Endothelial cell of umbilical vein (primary cell): ENCODE results near the gene FMNL3. TPM values are rescaled to one million over a fixed set of nuclear protein-coding genes. Genes with fewer than 3 reads are reported as not detected.
A peak's percentile ranks its signal among the peaks of the same experiment; 100 is the strongest.

Source experiments
- BruUV-seq: library from RNA; stranded (reverse); fragments of 400-500 nt; replicated peaks from 2 replicates; lab custom pipeline; 2021; lab: Mats Ljungman, UMichigan
- CTCF ChIA-PET: fragments of 300-600, 350-600 bp; sonication (Branson Sonifier 250); formaldehyde crosslinking; loops from one replicate; lab custom pipeline; 2021; ENCODE audit warnings: antibody characterized with exemption, inconsistent platforms; lab: Charles Lee
- POLR2A ChIA-PET: fragments of 300-600, 350-600 bp; sonication (Branson Sonifier 250); formaldehyde crosslinking; loops from one replicate; lab custom pipeline; 2021; ENCODE audit warnings: antibody characterized with exemption, inconsistent platforms; lab: Charles Lee
- DNase-seq: peaks from one replicate; pipeline ENCODE4 v3.0.0-alpha.2; 2011; ENCODE audit warnings: low read depth, low spot score
- FAIRE-seq: peaks from 2 replicates; lab custom pipeline; 2011; peaks lifted over from hg19 to GRCh38; lab: Jason Lieb, UNC
- H2AFZ ChIP-seq: 2 replicates; pipeline ENCODE4 v1.6.0; 2012; ENCODE audit warnings: low read depth, low read length, control low read depth, inconsistent platforms
- H3K27ac ChIP-seq: 2 replicates; pipeline ENCODE4 v1.5.1; 2011; ENCODE audit warnings: low read depth, mild to moderate bottlenecking, control low read depth, low read length, moderate library complexity; ENCODE audit not compliant: insufficient read depth
- H3K27me3 ChIP-seq, 2 experiments: 2 replicates each; pipeline versions ENCODE4 v1.6.0 to v1.6.1; 2011; ENCODE audit warnings: low read length in 2 of 2, mixed read lengths in 1 of 2; ENCODE audit not compliant: control insufficient read depth in 2 of 2, insufficient read depth in 2 of 2
- H3K36me3 ChIP-seq, 2 experiments: 2 replicates in 1 of 2; 3 replicates in 1 of 2; pipeline ENCODE4 v1.5.1; 2011; ENCODE audit warnings: low read length in 2 of 2, mild to moderate bottlenecking in 1 of 2, moderate library complexity in 1 of 2; ENCODE audit not compliant: control insufficient read depth in 2 of 2, insufficient read depth in 2 of 2; ENCODE audit errors: extremely low read depth in 1 of 2
- H3K4me1 ChIP-seq: 3 replicates; pipeline ENCODE4 v1.5.1; 2011; ENCODE audit warnings: mild to moderate bottlenecking, low read length; ENCODE audit not compliant: control insufficient read depth, insufficient read depth; ENCODE audit errors: extremely low read depth
- H3K4me2 ChIP-seq: 2 replicates; pipeline ENCODE4 v1.6.1; 2011; ENCODE audit warnings: low read length, control low read depth, mixed read lengths; ENCODE audit not compliant: insufficient read depth
- H3K4me3 ChIP-seq, 3 experiments: fragments of 200-600 bp in 1 of 3; sonication (generic), shearing (Covaris generic) in 1 of 3; replicated peaks in 1 of 3; 2 replicates each; pipeline ENCODE4 v1.5.1; 2011 to 2016; ENCODE audit warnings: control low read depth in 3 of 3, low read length in 3 of 3, mild to moderate bottlenecking in 2 of 3, inconsistent platforms in 1 of 3, low read depth in 1 of 3, moderate library complexity in 1 of 3; ENCODE audit not compliant: insufficient read depth in 1 of 3
- H3K79me2 ChIP-seq: 2 replicates; pipeline ENCODE4 v1.6.0; 2012; ENCODE audit warnings: low read length, inconsistent platforms; ENCODE audit not compliant: control insufficient read depth, insufficient read depth
- H3K9ac ChIP-seq: replicated peaks from 2 replicates; pipeline ENCODE3; 2011; ENCODE audit warnings: low read length, control low read depth; ENCODE audit not compliant: insufficient read depth; ENCODE audit errors: extremely low read depth
- H3K9me1 ChIP-seq: replicated peaks from 3 replicates; pipeline ENCODE4 v1.6.0; 2011; ENCODE audit warnings: mild to moderate bottlenecking, low read length; ENCODE audit not compliant: control insufficient read depth, insufficient read depth; ENCODE audit errors: extremely low read depth
- H3K9me3 ChIP-seq: replicated peaks from 2 replicates; pipeline ENCODE4 v1.5.1; 2012; ENCODE audit warnings: low read length, inconsistent platforms; ENCODE audit not compliant: control insufficient read depth, insufficient read depth
- H4K20me1 ChIP-seq: replicated peaks from 2 replicates; pipeline ENCODE3; 2011; ENCODE audit warnings: mild to moderate bottlenecking, low read length; ENCODE audit not compliant: control insufficient read depth, insufficient read depth; ENCODE audit errors: extremely low read depth
- MYC ChIP-seq: IDR thresholded peaks from one replicate; pipeline ENCODE4 v1.6.1; 2011; ENCODE audit warnings: mild to moderate bottlenecking, low read depth, low read length
- POLR2A ChIP-seq: IDR thresholded peaks from 2 replicates; pipeline ENCODE4 v1.6.1; 2012; ENCODE audit warnings: low read depth, mild to moderate bottlenecking, control low read depth, low read length
- dilution Hi-C: fragments of 300-500 bp; cut with MboI; formaldehyde crosslinking; loops from one replicate; pipeline ENCODE4 v1.15.0; 2019; ENCODE audit warnings: low sequenced_read_pairs; ENCODE audit not compliant: extremely low pct_ligation_motif_present
- intact Hi-C: fragments of 100-400 bp; cut with micrococcal nuclease; formaldehyde crosslinking; loops from one replicate; pipeline ENCODE4 v1.10.0; 2022
- polyA plus RNA-seq, 4 experiments: library from polyadenylated mRNA; depleted of rRNA in 3 of 4; stranded (reverse) in 3 of 4; unstranded in 1 of 4; fragments of >200 nt; gene quantifications; 2 replicates each; pipeline versions ENCODE4 v1.2.1 to v1.2.3, GENCODE V29; 2011 to 2012; ENCODE audit warnings: missing spikeins in 1 of 4
- total RNA-seq: library from RNA; stranded (reverse); gene quantifications from 2 replicates; pipeline ENCODE4 v1.2.3, GENCODE V29; 2021
- TF ChIP-seq, protein P1 (sequence below): IDR thresholded peaks from 2 replicates; pipeline ENCODE4 v1.6.1; 2011; ENCODE audit not compliant: insufficient read depth, insufficient read length

FMNL3 gene
- total and polyA plus RNA-seq, 2 donors (not counting 3 experiments of a cell fraction or from before 2014, with no cell fraction given), result 35.1 to 93.3 TPM

DNA sequence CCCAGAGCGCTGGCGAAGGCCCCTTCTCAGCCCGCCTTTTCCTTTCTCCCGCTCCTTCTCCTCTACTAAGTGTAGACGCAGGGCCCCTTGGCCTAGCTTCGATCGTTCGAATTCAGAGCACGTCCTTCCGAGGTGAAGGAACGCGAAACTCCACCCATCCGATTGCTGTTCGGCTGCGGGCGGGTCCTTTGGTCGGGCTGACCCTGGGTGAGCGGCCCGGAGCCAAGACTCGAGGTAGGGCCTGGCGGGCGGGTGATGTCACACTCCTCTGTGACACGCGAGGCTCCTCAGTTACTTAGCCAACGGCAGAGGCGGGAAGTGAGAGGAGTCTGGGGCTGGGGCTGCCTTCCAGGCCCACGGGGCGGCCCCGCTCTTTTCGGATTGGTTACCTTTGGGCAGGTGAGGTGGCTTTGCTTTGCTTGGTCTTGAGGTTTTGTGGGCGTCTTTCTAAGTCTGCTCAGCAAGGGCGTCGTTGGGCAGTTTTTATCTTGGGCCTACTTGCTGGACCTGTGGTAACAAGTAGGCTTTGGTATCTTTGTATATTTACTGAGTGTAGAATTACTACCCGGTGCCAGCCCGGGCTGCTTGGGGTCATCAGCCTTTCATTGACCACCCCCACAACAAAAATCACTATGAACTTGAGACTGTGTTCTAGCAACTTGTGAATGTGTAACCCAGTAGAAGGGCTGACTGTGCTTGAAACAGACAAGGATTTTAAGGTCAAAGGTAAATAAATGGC is 34.8 kb upstream of the FMNL3 start:
- peak; percentile 84 for DNase-seq
- H3K4me2 ChIP-seq, result peak overlapping the region; percentile 98
- no peaks in the 10 kb centered on the region for H3K36me3 ChIP-seq
- peak overlapping the region; percentile 4 to 95 (median 56) for H3K4me3 ChIP-seq
- POLR2A ChIA-PET, result interaction anchor here (0.7 to 1.7 kb wide), 21 partner anchors 9 to 375 kb away, joined by 3 to 13 read pairs (median 5); partner anchors contain the start of genes BCDIN3D, NCKAP5L and SPATS2
- intact Hi-C loops (loop anchor here (1.0 to 10.0 kb wide), 6 partner anchors 8 to 397 kb away; partner anchors contain the start of genes DNAJC22 and FMNL3), dilution Hi-C loops (no loop called here)
- H3K9me3 ChIP-seq, result no peaks in the 10 kb centered on the region
- H4K20me1 ChIP-seq, result peaks cover 17% of the 10 kb centered on the region
- H3K27ac ChIP-seq, result peak overlapping the region; percentile 78
- H3K9ac ChIP-seq, result peak overlapping the region; percentile 87
- TF ChIP-seq, protein P1, sequence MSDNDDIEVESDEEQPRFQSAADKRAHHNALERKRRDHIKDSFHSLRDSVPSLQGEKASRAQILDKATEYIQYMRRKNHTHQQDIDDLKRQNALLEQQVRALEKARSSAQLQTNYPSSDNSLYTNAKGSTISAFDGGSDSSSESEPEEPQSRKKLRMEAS, result no peak
- TF ChIP-seq POLR2A (peak; percentile 58), MYC (peak; percentile 32)
- FAIRE-seq, result peak; percentile 78
- H3K4me1 ChIP-seq, result peaks cover 11% of the 10 kb centered on the region
- H2AFZ ChIP-seq, result no peak overlapping the region
- no TSS peak for BruUV-seq
- peaks cover 52% of the 10 kb centered on the region for H3K79me2 ChIP-seq
- no peaks in the 10 kb centered on the region for H3K9me1 ChIP-seq
- H3K27me3 ChIP-seq, result no peaks in the 10 kb centered on the region
- CTCF ChIA-PET, result interaction anchor here (0.5 to 1.9 kb wide), 48 partner anchors 9 to 309 kb away, joined by 3 to 27 read pairs (median 5); partner anchors contain the start of genes BCDIN3D, FMNL3, NCKAP5L and PRPF40B
